Caco-2 (cell line): ENCODE data around the gene IRGQ. TPM values are rescaled to one million over a fixed set of nuclear protein-coding genes. Genes with fewer than 3 reads are reported as not detected.

Source experiments
- BruUV-seq: library from RNA; stranded (reverse); fragments of 400-500 nt; replicated peaks from 2 replicates; lab custom pipeline; 2021; lab: Mats Ljungman, UMichigan
- CTCF ChIA-PET: fragments of 300-600 bp; sonication (Branson Sonifier 250); formaldehyde crosslinking; loops from one replicate; lab custom pipeline; 2022; ENCODE audit warnings: antibody characterized with exemption; lab: Charles Lee
- POLR2A ChIA-PET: fragments of 300-600 bp; sonication (Branson Sonifier 250); formaldehyde crosslinking; loops from one replicate; lab custom pipeline; 2022; ENCODE audit warnings: antibody characterized with exemption; lab: Charles Lee
- DNase-seq, 2 experiments: peaks; one replicate each; pipeline versions ENCODE4 v3.0.0 to v3.0.0-alpha.2; 2020 to 2022
- H3K27me3 ChIP-seq: replicated peaks from 2 replicates; pipeline ENCODE4 v1.6.0; 2011; ENCODE audit warnings: low read length; ENCODE audit not compliant: control insufficient read depth, insufficient read depth
- H3K36me3 ChIP-seq: 2 replicates; pipeline ENCODE4 v1.5.1; 2011; ENCODE audit warnings: low read length; ENCODE audit not compliant: control insufficient read depth, insufficient read depth
- H3K4me1 ChIP-seq: fragments of 250-450 bp; sonication (Bioruptor Pico); 2 replicates; pipeline ENCODE4 v1.5.1; 2020; ENCODE audit warnings: mild to moderate bottlenecking
- H3K4me3 ChIP-seq: 2 replicates; pipeline ENCODE4 v1.5.1; 2011; ENCODE audit warnings: low read depth, mild to moderate bottlenecking, control low read depth, low read length
- H3K9me3 ChIP-seq: fragments of 250-450 bp; sonication (Bioruptor Pico); 2 replicates; pipeline ENCODE4 v1.5.1; 2020; ENCODE audit warnings: mild to moderate bottlenecking, moderate library complexity
- H3K27ac Mint-ChIP-seq: one replicate; pipeline ENCODE4 v1.8.0; 2022; ENCODE audit warnings: mixed read lengths; ENCODE audit not compliant: unreplicated experiment
- H3K27me3 Mint-ChIP-seq: one replicate; pipeline ENCODE4 v1.8.0; 2022; ENCODE audit warnings: mixed read lengths; ENCODE audit not compliant: insufficient read depth, unreplicated experiment
- H3K36me3 Mint-ChIP-seq: one replicate; pipeline ENCODE4 v1.8.0; 2022; ENCODE audit warnings: mild to moderate bottlenecking, mixed read lengths; ENCODE audit not compliant: insufficient read depth, unreplicated experiment
- H3K4me1 Mint-ChIP-seq: one replicate; pipeline ENCODE4 v1.8.0; 2022; ENCODE audit warnings: low read depth, mixed read lengths; ENCODE audit not compliant: unreplicated experiment
- H3K4me3 Mint-ChIP-seq: one replicate; pipeline ENCODE4 v1.8.0; 2022; ENCODE audit warnings: mild to moderate bottlenecking, moderate library complexity, mixed read lengths; ENCODE audit not compliant: unreplicated experiment
- H3K9me3 Mint-ChIP-seq: one replicate; pipeline ENCODE4 v1.8.0; 2022; ENCODE audit warnings: mixed read lengths; ENCODE audit not compliant: unreplicated experiment
- intact Hi-C: fragments of 100-400 bp; cut with micrococcal nuclease; formaldehyde crosslinking; loops from one replicate; pipeline ENCODE4 v1.10.0; 2022; ENCODE audit not compliant: unreplicated experiment
- total RNA-seq: library from RNA; stranded (reverse); gene quantifications from 2 replicates; pipeline ENCODE4 v1.2.3, GENCODE V29; 2022
- TF ChIP-seq, protein P1 (sequence below), 2 experiments: fragments of 200-600 bp in 1 of 2; IDR thresholded peaks; 1 replicate in 1 of 2; 2 replicates in 1 of 2; pipeline versions ENCODE4 v1.5.1 to v1.8.0; 2011 to 2022; ENCODE audit warnings: antibody characterized with exemption in 1 of 2, control low read depth in 1 of 2, inconsistent platforms in 1 of 2, low read depth in 1 of 2, low read length in 1 of 2, mild to moderate bottlenecking in 1 of 2, moderate library complexity in 1 of 2; ENCODE audit not compliant: insufficient read depth in 1 of 2, severe bottlenecking in 1 of 2, unreplicated experiment in 1 of 2

Gene IRGQ
- total RNA-seq, 1 experiment from 2014 or later = 27.7 TPM

- H3K4me3 Mint-ChIP-seq = no peak overlapping the region
- H3K4me3 ChIP-seq = no peak overlapping the region
- peaks cover 6% of the 10 kb centered on the region for H3K36me3 Mint-ChIP-seq
- no peaks in the 10 kb centered on the region for H3K36me3 ChIP-seq
- H3K27me3 Mint-ChIP-seq = peaks cover 18% of the 10 kb centered on the region
- no peak for DNase-seq
- CTCF ChIA-PET = no interaction called here
- H3K9me3 ChIP-seq = no peaks in the 10 kb centered on the region
- no peak overlapping the region for H3K27ac Mint-ChIP-seq
- H3K9me3 Mint-ChIP-seq = peaks cover 7% of the 10 kb centered on the region
- TF ChIP-seq, protein P1, sequence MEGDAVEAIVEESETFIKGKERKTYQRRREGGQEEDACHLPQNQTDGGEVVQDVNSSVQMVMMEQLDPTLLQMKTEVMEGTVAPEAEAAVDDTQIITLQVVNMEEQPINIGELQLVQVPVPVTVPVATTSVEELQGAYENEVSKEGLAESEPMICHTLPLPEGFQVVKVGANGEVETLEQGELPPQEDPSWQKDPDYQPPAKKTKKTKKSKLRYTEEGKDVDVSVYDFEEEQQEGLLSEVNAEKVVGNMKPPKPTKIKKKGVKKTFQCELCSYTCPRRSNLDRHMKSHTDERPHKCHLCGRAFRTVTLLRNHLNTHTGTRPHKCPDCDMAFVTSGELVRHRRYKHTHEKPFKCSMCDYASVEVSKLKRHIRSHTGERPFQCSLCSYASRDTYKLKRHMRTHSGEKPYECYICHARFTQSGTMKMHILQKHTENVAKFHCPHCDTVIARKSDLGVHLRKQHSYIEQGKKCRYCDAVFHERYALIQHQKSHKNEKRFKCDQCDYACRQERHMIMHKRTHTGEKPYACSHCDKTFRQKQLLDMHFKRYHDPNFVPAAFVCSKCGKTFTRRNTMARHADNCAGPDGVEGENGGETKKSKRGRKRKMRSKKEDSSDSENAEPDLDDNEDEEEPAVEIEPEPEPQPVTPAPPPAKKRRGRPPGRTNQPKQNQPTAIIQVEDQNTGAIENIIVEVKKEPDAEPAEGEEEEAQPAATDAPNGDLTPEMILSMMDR (IDR thresholded peaks at IDR 0.05; ENCODE audit: insufficient read depth in 1 of 2, low read depth in 1 of 2, low read length in 1 of 2, severe bottlenecking in 1 of 2, unreplicated experiment in 1 of 2) = no peak
- no peaks in the 10 kb centered on the region for H3K27me3 ChIP-seq
- POLR2A ChIA-PET = no interaction called here
- BruUV-seq = no TSS peak
- peaks cover 9% of the 10 kb centered on the region for H3K4me1 Mint-ChIP-seq
- H3K4me1 ChIP-seq = 0 out of 2 replicates have a peak, but pooled peaks cover 6% of the 10 kb centered on the region
- intact Hi-C loops = no loop called here
Measured at GRCh38 chr19:43643326-43643725, 47.4 kb upstream of the IRGQ start.

DNA sequence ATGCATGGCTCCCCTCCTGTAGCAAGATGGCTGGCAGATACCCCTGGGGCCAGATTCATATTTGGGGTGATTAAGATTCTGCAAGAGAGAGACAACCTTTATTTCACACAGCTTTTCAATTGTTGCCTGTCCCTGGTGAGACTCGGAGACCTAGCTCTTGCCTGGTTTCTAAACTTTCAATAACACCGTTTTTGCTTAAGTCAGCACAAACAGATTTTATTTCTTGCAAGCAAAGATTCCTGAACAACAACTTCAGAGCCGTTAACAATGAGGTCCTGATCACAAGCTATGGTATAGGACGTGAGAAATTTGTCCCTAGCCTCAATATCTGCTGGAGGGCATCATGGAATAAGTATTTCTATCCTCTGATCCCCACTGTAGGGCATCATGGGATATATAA is 46.6 kb upstream of the IRGQ start:
- H3K36me3 ChIP-seq = no peaks in the 10 kb centered on the region
- intact Hi-C loops = no loop called here
- TF ChIP-seq, protein P1 (IDR thresholded peaks at IDR 0.05; ENCODE audit: insufficient read depth in 1 of 2, low read depth in 1 of 2, low read length in 1 of 2, severe bottlenecking in 1 of 2, unreplicated experiment in 1 of 2) = no peak
- Mint-ChIP-seq H3K27me3 (peaks cover 18% of the 10 kb centered on the region), H3K4me1 (peaks cover 9% of the 10 kb centered on the region), H3K9me3 (peaks cover 7% of the 10 kb centered on the region), H3K27ac (no peak overlapping the region), H3K4me3 (no peak overlapping the region), H3K36me3 (peaks cover 6% of the 10 kb centered on the region)
- H3K4me1 ChIP-seq = 0 out of 2 replicates have a peak, but pooled peaks cover 6% of the 10 kb centered on the region
- no peaks in the 10 kb centered on the region for H3K9me3 ChIP-seq
- H3K27me3 ChIP-seq = no peaks in the 10 kb centered on the region
- ChIA-PET CTCF (no interaction called here), POLR2A (no interaction called here)
- BruUV-seq = no TSS peak
- H3K4me3 ChIP-seq = no peak overlapping the region
- no peak for DNase-seq

- Mint-ChIP-seq H3K27me3 (peaks cover 18% of the 10 kb centered on the region), H3K9me3 (peaks cover 7% of the 10 kb centered on the region), H3K36me3 (peaks cover 6% of the 10 kb centered on the region), H3K4me1 (peaks cover 9% of the 10 kb centered on the region), H3K4me3 (peak overlapping the region; percentile 63), H3K27ac (no peak overlapping the region)
- TF ChIP-seq, protein P1 (IDR thresholded peaks at IDR 0.05; ENCODE audit: insufficient read depth in 1 of 2, low read depth in 1 of 2, low read length in 1 of 2, severe bottlenecking in 1 of 2, unreplicated experiment in 1 of 2) = no peak
- H3K4me3 ChIP-seq = no peak overlapping the region
- H3K27me3 ChIP-seq = no peaks in the 10 kb centered on the region
- H3K9me3 ChIP-seq = no peaks in the 10 kb centered on the region
- 0 out of 2 replicates have a peak, but pooled peaks cover 6% of the 10 kb centered on the region for H3K4me1 ChIP-seq
- CTCF ChIA-PET = interaction anchor here (0.5 to 0.7 kb wide), 2 partner anchors 91 to 159 kb away, joined by 3 read pairs; no protein-coding TSS in a partner anchor
- POLR2A ChIA-PET = interaction anchor here (0.9 kb wide), 1 partner anchor 45 kb away, joined by 4 read pairs; the partner anchor contains the start of genes IRGQ and ZNF576
- intact Hi-C loops = no loop called here
- H3K36me3 ChIP-seq = no peaks in the 10 kb centered on the region
- BruUV-seq = no TSS peak
- DNase-seq = peak in 1 of 2 experiments; percentile 46
Measured at GRCh38 chr19:43641333-43641732, 45.4 kb upstream of the IRGQ start.
